ENCODE results near the gene PEX14. TPM values are rescaled to one million over a fixed set of nuclear protein-coding genes. Genes with fewer than 3 reads are reported as not detected.

The PEX14 gene
- total and polyA plus RNA-seq, 2 experiments from 2014 or later: 10.0 to 20.9 TPM

DNA sequence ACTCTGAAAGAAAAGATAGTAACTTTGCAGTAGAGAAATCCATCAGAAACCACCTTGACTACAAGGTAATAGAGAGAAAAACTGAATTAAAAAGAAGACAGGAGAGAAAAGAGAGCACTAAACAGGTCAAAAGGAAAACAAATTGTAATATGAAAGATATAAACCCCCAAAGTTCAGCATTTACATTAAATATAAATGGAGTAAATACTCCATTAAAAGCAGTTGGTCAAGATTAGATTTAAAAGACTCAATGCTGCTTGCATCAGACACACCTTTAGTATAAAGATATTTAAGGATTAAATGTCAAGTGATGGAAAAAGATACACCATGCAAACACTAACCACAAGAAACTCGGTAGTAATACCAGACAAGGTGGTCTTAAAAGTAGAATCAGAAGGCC is 110.5 kb downstream of the PEX14 start:
- Histone ChIP-seq H2AFZ (no peak overlapping the region), H3K4me3 (no peak overlapping the region), H3K79me2 (peaks cover 8% of the 10 kb centered on the region), H3K9me3 (ENCODE audit: low read depth) (no peaks in the 10 kb centered on the region), H3K27ac (peak overlapping the region; percentile 17), H3K4me1 (ENCODE audit: insufficient read depth) (no peaks in the 10 kb centered on the region), H3K27me3 (no peaks in the 10 kb centered on the region), H3K4me2 (peak overlapping the region; percentile 18), H3K9me2 (replicated peaks; ENCODE audit: insufficient read depth) (no peaks in the 10 kb centered on the region), H3K36me3 (replicated peaks; ENCODE audit: insufficient read depth, low read depth) (no peaks in the 10 kb centered on the region), H4K20me1 (ENCODE audit: insufficient read depth, poor library complexity, severe bottlenecking) (no peaks in the 10 kb centered on the region)
- no peak for TF ChIP-seq EZH2phosphoT487 (IDR thresholded peaks at IDR 0.05; ENCODE audit: low read depth, severe bottlenecking, unreplicated experiment)
- no peak for TF ChIP-seq EZH2 (IDR thresholded peaks at IDR 0.05; ENCODE audit: borderline replicate concordance)
- no peak for TF ChIP-seq CTCF (IDR thresholded peaks at IDR 0.05; ENCODE audit: poor library complexity)
- WGBS (ENCODE audit: low lambda C conversion rate, missing lambda C conversion rate): 95% methylated on average over 1 of the region's 1 CpG
- DNase-seq (ENCODE audit: low spot score): no peak

GRCh38 chr1:10586125-10586524 is 111.4 kb downstream of the PEX14 start:
- Histone ChIP-seq H3K36me3 (replicated peaks; ENCODE audit: insufficient read depth, low read depth) (no peaks in the 10 kb centered on the region), H4K20me1 (ENCODE audit: insufficient read depth, poor library complexity, severe bottlenecking) (no peaks in the 10 kb centered on the region), H3K4me3 (no peak overlapping the region), H3K9me2 (replicated peaks; ENCODE audit: insufficient read depth) (no peaks in the 10 kb centered on the region), H2AFZ (no peak overlapping the region), H3K27ac (peak overlapping the region; percentile 17), H3K4me2 (no peak overlapping the region), H3K27me3 (no peaks in the 10 kb centered on the region), H3K4me1 (ENCODE audit: insufficient read depth) (peaks cover 7% of the 10 kb centered on the region), H3K79me2 (peaks cover 10% of the 10 kb centered on the region), H3K9me3 (ENCODE audit: low read depth) (no peaks in the 10 kb centered on the region)
- no peak for DNase-seq (ENCODE audit: low spot score)
- no peak for TF ChIP-seq EZH2 (IDR thresholded peaks at IDR 0.05; ENCODE audit: borderline replicate concordance)
- TF ChIP-seq EZH2phosphoT487 (IDR thresholded peaks at IDR 0.05; ENCODE audit: low read depth, severe bottlenecking, unreplicated experiment): no peak
- no peak for TF ChIP-seq CTCF (IDR thresholded peaks at IDR 0.05; ENCODE audit: poor library complexity)
- WGBS (ENCODE audit: low lambda C conversion rate, missing lambda C conversion rate): 97% methylated on average over 5 of the region's 5 CpGs

DNA sequence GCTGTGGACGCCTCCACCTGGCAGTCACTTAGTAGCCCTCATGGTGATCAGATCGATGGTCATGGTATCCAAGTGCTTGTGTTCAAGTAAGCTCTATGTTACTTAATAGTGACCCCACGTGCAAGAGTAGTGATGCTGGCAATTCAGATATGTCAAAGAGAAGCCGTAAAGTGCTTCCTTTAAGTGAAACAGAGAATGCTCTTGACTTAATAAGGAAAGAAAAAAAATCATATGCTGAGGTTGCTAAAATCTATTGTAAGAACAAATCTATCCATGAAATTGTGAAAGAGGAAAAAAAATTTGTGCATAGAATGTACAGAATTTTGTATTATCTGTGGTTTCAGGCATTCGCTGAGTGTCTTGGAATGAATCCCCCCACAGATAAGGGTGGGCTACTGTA is 113.9 kb downstream of the PEX14 start:
- H3K4me2 ChIP-seq: no peak overlapping the region
- H2AFZ ChIP-seq: no peak overlapping the region
- no peak for TF ChIP-seq EZH2phosphoT487 (IDR thresholded peaks at IDR 0.05; ENCODE audit: low read depth, severe bottlenecking, unreplicated experiment)
- TF ChIP-seq EZH2 (IDR thresholded peaks at IDR 0.05; ENCODE audit: borderline replicate concordance): no peak
- TF ChIP-seq CTCF (IDR thresholded peaks at IDR 0.05; ENCODE audit: poor library complexity): no peak
- H3K79me2 ChIP-seq: peaks cover 12% of the 10 kb centered on the region
- no peak for DNase-seq (ENCODE audit: low spot score)
- peaks cover under 1% of the 10 kb centered on the region for H4K20me1 ChIP-seq (ENCODE audit: insufficient read depth, poor library complexity, severe bottlenecking)
- H3K4me1 ChIP-seq (ENCODE audit: insufficient read depth): peaks cover 15% of the 10 kb centered on the region
- H3K36me3 ChIP-seq (replicated peaks; ENCODE audit: insufficient read depth, low read depth): no peaks in the 10 kb centered on the region
- no peaks in the 10 kb centered on the region for H3K9me2 ChIP-seq (replicated peaks; ENCODE audit: insufficient read depth)
- no peak overlapping the region for H3K4me3 ChIP-seq
- H3K27ac ChIP-seq: no peak overlapping the region
- H3K9me3 ChIP-seq (ENCODE audit: low read depth): no peaks in the 10 kb centered on the region
- H3K27me3 ChIP-seq: no peaks in the 10 kb centered on the region
- WGBS (ENCODE audit: low lambda C conversion rate, missing lambda C conversion rate): 96% methylated on average over 5 of the region's 5 CpGs

DNA sequence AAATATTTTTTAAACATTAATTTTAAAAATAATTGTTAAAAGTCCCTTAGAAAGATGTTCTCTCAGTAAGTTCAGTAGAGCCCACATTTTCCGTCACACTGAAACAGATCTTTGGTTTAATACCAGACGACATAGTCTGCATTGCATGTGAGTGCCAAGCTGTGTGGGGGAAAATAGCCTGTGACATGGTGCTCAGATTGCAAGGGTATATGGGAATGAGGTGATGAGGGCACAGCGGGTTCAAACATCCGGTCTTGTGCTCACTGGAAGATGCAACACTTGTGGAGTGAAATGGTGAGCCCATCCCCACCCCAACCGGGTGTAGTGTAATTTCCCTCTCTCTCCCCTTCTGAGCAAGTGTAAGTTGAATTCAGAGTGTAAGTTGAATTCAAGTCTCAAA is 114.3 kb downstream of the PEX14 start:
- WGBS (ENCODE audit: low lambda C conversion rate, missing lambda C conversion rate): 98% methylated on average over 5 of the region's 5 CpGs
- Histone ChIP-seq H2AFZ (no peak overlapping the region), H3K4me3 (no peak overlapping the region), H4K20me1 (ENCODE audit: insufficient read depth, poor library complexity, severe bottlenecking) (peaks cover 2% of the 10 kb centered on the region), H3K4me2 (no peak overlapping the region), H3K79me2 (peaks cover 12% of the 10 kb centered on the region), H3K36me3 (replicated peaks; ENCODE audit: insufficient read depth, low read depth) (no peaks in the 10 kb centered on the region), H3K27me3 (no peaks in the 10 kb centered on the region), H3K4me1 (ENCODE audit: insufficient read depth) (peaks cover 20% of the 10 kb centered on the region), H3K27ac (no peak overlapping the region), H3K9me3 (ENCODE audit: low read depth) (no peaks in the 10 kb centered on the region), H3K9me2 (replicated peaks; ENCODE audit: insufficient read depth) (no peaks in the 10 kb centered on the region)
- no peak for DNase-seq (ENCODE audit: low spot score)
- TF ChIP-seq EZH2phosphoT487 (IDR thresholded peaks at IDR 0.05; ENCODE audit: low read depth, severe bottlenecking, unreplicated experiment) (no peak), CTCF (IDR thresholded peaks at IDR 0.05; ENCODE audit: poor library complexity) (no peak), EZH2 (IDR thresholded peaks at IDR 0.05; ENCODE audit: borderline replicate concordance) (no peak)

Data from hepatocyte (in vitro differentiated cells).